GM19193 (cell line): Measurements from ENCODE around the gene MSH5.

Experiments used
- POLR2A ChIP-seq: IDR thresholded peaks from 4 replicates; pipeline ENCODE4 v1.6.1; 2011; ENCODE audit not compliant: insufficient read depth, insufficient read length; ENCODE audit errors: extremely low read depth

MSH5 gene

GRCh38 chr6:31706599-31706998, 33.2 kb upstream of the MSH5 start, which contains the start of gene LY6G6F:
LY6G6F (plus strand) TSS chr6:31706866; CDS start chr6:31706907, 41 bp downstream.
- no peak for TF ChIP-seq POLR2A

- TF ChIP-seq POLR2A = no peak
Measured at GRCh38 chr6:31707701-31708100, 32.1 kb upstream of the MSH5 start.

- no peak for TF ChIP-seq POLR2A
Measured at GRCh38 chr6:31708224-31708623, 31.6 kb upstream of the MSH5 start.

- TF ChIP-seq POLR2A = no peak
Measured at GRCh38 chr6:31710523-31711219, 29.1 kb upstream of the MSH5 start.

- TF ChIP-seq POLR2A = no peak
Measured at GRCh38 chr6:31711233-31711632, 28.6 kb upstream of the MSH5 start.

- TF ChIP-seq POLR2A = no peak
Measured at GRCh38 chr6:31712296-31712695, 27.5 kb upstream of the MSH5 start.

- no peak for TF ChIP-seq POLR2A
Measured at GRCh38 chr6:31713465-31713864, 26.3 kb upstream of the MSH5 start.

GRCh38 chr6:31713991-31714684, 25.7 kb upstream of the MSH5 start:
- TF ChIP-seq POLR2A = no peak

GRCh38 chr6:31715022-31715958, 24.5 kb upstream of the MSH5 start, which contains the start of gene LY6G6D:
LY6G6D (plus strand) TSS chr6:31715348; CDS start chr6:31715356, 8 bp downstream.
- TF ChIP-seq POLR2A = no peak

GRCh38 chr6:31717499-31718222, 22.1 kb upstream of the MSH5 start:
- TF ChIP-seq POLR2A = no peak

GRCh38 chr6:31718265-31718664, 21.5 kb upstream of the MSH5 start:
- no peak for TF ChIP-seq POLR2A

GRCh38 chr6:31719001-31719400, 20.8 kb upstream of the MSH5 start:
- TF ChIP-seq POLR2A = no peak

- TF ChIP-seq POLR2A = no peak
Measured at GRCh38 chr6:31720196-31720770, 19.5 kb upstream of the MSH5 start.
